ENCODE results near the gene DAGLA.

DNA sequence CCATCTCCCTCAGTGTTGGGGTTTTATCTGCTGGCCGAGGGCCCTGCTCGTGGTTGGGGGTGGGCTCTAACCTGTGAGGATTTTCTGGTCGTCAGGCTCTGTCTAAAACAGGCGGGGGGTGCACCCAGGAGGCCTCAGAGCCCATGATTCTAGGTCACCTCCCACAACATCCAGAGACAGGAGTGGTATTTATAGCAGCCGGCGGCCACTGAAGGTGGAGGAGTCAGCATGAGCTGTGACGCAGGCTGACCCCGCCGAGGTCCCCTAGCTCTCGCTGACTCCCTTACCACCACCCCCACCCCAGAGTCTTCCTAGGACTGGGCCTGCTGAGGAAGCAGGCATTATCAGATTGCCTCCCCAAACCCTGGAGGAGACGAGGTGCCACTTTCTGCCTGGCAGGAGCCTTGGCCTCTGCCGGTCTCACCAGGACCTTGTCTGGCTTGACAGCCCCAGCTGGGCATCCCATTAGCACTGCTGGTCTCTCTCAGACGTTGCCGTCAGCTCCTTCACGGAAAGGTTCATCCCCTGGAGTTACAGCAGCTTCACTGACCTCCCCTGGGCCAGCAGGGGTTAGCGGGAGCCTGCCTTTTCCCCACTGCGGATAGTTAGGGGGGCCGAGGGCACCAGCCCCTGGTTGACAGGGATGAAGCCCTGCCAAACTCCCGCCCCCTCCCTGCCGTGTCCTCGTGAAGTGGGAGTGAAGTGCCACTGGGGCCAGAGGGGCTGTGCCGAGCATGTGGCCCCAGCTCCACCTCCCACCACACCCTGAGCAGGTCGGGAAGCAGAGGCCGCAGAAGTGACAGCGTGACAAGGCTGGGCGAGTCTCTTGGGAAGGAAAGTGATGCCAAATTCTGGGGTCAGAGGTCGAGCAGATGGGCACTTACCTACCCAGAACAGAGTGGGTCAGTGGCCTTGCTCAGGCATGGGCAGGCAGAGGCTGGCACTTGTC, 26.5 kb downstream of the DAGLA start:
- TF ChIP-seq POLR2A (IDR thresholded peaks at IDR 0.05), result no peak
- TF ChIP-seq POLR2AphosphoS5 (IDR thresholded peaks at IDR 0.05), result no peak
- TF ChIP-seq, protein P1, sequence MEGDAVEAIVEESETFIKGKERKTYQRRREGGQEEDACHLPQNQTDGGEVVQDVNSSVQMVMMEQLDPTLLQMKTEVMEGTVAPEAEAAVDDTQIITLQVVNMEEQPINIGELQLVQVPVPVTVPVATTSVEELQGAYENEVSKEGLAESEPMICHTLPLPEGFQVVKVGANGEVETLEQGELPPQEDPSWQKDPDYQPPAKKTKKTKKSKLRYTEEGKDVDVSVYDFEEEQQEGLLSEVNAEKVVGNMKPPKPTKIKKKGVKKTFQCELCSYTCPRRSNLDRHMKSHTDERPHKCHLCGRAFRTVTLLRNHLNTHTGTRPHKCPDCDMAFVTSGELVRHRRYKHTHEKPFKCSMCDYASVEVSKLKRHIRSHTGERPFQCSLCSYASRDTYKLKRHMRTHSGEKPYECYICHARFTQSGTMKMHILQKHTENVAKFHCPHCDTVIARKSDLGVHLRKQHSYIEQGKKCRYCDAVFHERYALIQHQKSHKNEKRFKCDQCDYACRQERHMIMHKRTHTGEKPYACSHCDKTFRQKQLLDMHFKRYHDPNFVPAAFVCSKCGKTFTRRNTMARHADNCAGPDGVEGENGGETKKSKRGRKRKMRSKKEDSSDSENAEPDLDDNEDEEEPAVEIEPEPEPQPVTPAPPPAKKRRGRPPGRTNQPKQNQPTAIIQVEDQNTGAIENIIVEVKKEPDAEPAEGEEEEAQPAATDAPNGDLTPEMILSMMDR (IDR thresholded peaks at IDR 0.05), result no peak
